SW480 (cell line): ENCODE results near the gene MDC1.
A peak's percentile ranks its signal among the peaks of the same experiment; 100 is the strongest.
"Not testable (repeated sequence)": the region's sequence is repeated elsewhere in the genome, so short reads cannot be mapped to it uniquely, and the experiment has no call there.

Experiments
- DNase-seq: peaks from one replicate; pipeline ENCODE4 v3.0.0-alpha.2; 2016; ENCODE audit warnings: low spot score

MDC1 gene

DNA sequence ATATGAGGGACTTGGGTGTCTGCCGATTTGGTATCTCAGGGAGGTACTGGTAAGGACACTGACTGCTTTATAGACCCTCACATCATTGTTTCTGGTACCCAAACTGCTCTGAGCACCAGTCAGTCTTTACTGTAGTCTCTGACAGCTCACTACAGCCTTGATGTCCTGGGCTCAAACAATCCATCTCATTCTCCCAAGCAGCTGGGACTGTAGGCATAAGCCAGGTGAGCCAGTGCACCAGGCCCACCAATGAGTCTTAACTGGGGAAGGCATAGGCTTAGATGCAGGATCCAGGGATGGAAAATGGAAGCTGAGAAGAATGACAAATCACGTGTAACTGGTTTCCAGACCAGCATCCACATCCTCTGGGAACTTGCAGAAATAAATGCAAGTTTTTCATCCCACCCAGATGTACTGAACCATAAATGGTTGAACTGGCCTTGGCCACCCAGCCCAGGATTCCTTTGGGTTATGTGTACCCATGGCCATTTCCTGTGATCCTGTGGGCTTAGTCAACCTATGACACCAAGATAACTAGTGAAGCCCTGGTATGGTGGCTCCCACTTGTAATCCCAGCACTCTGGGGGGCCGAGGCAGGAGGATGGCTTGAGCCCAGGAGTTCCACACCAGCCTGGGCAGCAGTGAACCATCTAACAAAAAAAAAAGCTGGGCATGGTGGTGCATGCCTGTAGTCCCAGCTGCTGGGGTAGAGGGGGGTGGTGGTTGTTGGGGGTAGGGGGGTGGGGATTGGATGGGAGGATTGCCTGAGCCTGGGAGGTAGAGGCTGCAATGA is 8.8 kb upstream of the MDC1 start:
- DNase-seq = no peak

GRCh38 chr6:30724906-30725667 is 8.0 kb upstream of the MDC1 start:
- no peak for DNase-seq

GRCh38 chr6:30723843-30724741 is 7.0 kb upstream of the MDC1 start:
- DNase-seq = not testable (repeated sequence)

DNA sequence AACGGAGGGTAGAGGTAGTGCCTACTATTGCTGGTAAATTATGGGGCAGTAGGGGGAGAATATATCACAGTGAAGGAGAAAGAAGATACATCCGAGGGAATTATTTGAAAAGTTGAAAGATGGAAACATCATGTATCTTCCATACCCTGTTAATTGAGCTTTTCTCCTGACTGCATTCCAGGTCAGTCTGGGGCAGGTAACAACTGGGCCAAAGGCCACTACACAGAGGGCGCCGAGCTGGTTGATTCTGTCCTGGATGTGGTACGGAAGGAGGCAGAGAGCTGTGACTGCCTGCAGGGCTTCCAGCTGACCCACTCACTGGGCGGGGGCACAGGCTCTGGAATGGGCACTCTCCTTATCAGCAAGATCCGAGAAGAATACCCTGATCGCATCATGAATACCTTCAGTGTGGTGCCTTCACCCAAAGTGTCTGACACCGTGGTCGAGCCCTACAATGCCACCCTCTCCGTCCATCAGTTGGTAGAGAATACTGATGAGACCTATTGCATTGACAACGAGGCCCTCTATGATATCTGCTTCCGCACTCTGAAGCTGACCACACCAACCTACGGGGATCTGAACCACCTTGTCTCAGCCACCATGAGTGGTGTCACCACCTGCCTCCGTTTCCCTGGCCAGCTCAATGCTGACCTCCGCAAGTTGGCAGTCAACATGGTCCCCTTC is 6.2 kb upstream of the MDC1 start:
- not testable (repeated sequence) for DNase-seq

- peak; percentile 73 for DNase-seq
Measured at GRCh38 chr6:30722280-30723112, 5.4 kb upstream of the MDC1 start.

DNA sequence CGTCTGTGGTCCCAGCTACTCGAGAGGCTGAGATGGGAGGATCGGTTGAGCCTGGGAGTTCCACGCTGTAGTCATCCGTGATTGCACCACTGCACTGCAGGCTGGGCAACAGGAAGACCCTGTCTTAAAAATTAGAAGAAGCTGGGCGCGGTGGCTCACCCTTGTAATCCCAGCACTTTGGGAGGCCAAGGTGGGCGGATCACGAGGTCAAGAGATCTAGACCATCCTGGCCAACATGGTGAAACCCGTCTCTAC is 4.9 kb upstream of the MDC1 start:
- not testable (repeated sequence) for DNase-seq

GRCh38 chr6:30721198-30722024 is 4.3 kb upstream of the MDC1 start:
- DNase-seq = peak; percentile 79

GRCh38 chr6:30720738-30721197 is 3.7 kb upstream of the MDC1 start:
- DNase-seq = peak; percentile 64

DNA sequence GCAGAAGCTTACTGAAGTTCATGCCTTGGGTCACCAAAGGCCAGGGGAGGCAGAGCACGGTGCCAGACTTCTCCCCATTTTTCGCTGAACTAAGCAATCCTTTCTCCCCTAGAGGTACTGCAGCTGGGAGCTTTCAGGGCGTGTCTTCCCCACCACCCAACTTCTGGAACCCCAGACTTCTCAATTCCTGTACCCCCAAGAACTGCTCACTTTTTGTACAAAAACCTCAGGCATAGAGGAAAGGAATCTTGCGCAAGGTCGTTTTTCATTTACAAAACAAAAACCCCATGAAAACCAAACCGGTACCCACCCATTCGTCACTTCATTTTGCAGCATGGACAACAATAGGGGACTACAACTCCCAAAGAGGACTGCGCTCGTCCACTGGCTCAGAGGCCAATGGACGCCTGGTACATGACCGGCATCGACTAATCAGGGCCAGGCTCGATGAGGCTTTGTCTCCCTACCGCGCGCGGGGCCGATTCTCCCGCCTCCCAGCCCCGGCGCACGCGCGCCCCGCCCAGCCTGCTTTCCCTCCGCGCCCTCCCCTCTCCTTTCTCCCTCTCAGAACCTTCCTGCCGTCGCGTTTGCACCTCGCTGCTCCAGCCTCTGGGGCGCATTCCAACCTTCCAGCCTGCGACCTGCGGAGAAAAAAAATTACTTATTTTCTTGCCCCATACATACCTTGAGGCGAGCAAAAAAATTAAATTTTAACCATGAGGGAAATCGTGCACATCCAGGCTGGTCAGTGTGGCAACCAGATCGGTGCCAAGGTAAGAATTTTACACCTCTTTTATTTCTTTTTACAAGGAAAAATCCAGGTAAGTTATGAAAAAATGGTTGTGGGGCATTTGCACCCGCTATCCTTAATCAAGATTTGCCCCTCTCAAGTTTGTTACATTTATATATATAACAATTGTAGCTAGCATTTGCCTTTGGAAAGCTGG is 3.0 kb upstream of the MDC1 start, which contains the start of gene TUBB:
TUBB (plus strand) TSS at position 562 of the 947 bp plus-strand sequence; CDS start at position 717, 155 bp downstream.
- DNase-seq = peak; percentile 96

DNA sequence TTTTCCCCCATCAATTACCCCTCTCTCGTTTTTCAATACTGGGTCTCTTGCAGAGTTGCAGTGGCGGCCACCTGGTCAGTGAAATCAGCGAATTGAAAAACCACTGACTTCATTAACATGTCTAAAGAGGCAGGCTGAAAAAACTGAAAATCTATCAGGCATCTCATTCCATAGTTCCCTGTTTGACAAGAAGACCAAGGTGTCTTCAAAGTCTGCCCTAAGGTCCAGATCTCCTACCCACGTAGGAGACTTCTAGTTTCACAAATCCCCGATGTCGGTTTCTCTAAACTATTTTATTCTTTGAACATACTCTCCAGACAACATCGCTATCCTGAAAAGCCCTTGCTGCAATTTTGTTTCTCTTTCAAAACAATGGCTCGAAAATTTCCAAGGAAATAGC is 2.3 kb upstream of the MDC1 start:
- DNase-seq = no peak

GRCh38 chr6:30717845-30718720 is 1.0 kb upstream of the MDC1 start:
- DNase-seq = not testable (repeated sequence)

GRCh38 chr6:30716879-30717128 is 277 bp downstream of the MDC1 start:
- DNase-seq = no peak

- DNase-seq = no peak
Measured at GRCh38 chr6:30714263-30714662, 2.8 kb downstream of the MDC1 start.

- DNase-seq = no peak
Measured at GRCh38 chr6:30712441-30712945, 4.6 kb downstream of the MDC1 start.

DNA sequence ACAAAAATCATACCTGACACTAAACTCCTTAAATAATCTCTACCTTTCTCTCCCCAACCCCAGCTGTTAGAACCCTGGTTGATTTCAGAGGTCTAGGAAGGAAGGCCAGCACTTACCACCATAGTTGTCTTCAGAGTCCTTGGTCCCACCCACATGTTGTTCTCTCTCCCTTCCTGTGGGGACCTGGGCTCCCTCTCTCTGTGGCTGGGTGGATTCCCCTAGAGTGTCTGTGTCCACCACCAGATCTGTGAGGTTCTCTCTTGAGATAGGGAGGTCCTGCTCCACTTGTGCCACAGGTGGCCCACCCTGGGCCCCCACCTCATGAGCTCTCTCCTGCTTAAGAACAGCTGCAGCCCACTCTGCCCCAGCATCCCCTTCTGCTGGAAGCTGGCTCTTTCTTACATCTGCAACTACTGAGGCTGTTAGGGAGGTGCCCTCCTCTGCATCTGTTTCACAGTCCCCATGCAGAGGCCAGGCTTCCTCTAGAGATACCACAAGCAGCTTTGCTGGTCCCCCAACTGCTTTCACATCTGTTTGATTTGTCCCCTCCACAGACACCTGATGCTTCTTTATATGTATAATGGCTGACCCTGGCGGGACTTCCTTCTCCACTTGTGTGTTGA is 5.2 kb downstream of the MDC1 start:
- no peak for DNase-seq

- DNase-seq = no peak
Measured at GRCh38 chr6:30709101-30709868, 7.8 kb downstream of the MDC1 start.
